HepG2 (cell line): Measurements from ENCODE around the gene SSBP2. TPM values are rescaled to one million over a fixed set of nuclear protein-coding genes. Genes with fewer than 3 reads are reported as not detected.

Experiments
- BCL6 ChIP-seq: IDR thresholded peaks from 2 replicates; pipeline ENCODE4 v1.6.1; 2016; ENCODE audit warnings: missing genetic modification reagents, missing compliant biosample characterization
- CAMTA2 ChIP-seq: sonication (generic); formaldehyde crosslinking; IDR thresholded peaks from 2 replicates; pipeline ENCODE4 v1.4.0; 2020; ENCODE audit warnings: mild to moderate bottlenecking, missing genetic modification reagents, borderline replicate concordance
- CBFB ChIP-seq: sonication (generic); formaldehyde crosslinking; IDR thresholded peaks from 2 replicates; pipeline ENCODE4 v1.4.0; 2020; ENCODE audit warnings: missing genetic modification reagents
- GATA4 ChIP-seq: sonication (generic); IDR thresholded peaks from 2 replicates; pipeline ENCODE4 v1.6.1; 2016; ENCODE audit warnings: antibody characterized with exemption, low read depth, borderline replicate concordance
- GATAD2A ChIP-seq: IDR thresholded peaks from 2 replicates; pipeline ENCODE4 v1.6.1; 2016
- GLI4 ChIP-seq: sonication (generic); formaldehyde crosslinking; IDR thresholded peaks from 2 replicates; pipeline ENCODE4 v1.5.1; 2020; ENCODE audit warnings: missing genetic modification reagents, mild to moderate bottlenecking, moderate library complexity, borderline replicate concordance
- KAT7 ChIP-seq: IDR thresholded peaks from 2 replicates; pipeline ENCODE4 v1.6.1; 2018; ENCODE audit warnings: borderline replicate concordance, missing compliant biosample characterization
- KDM4B ChIP-seq: sonication (generic); formaldehyde crosslinking; IDR thresholded peaks from 2 replicates; pipeline ENCODE4 v1.4.0; 2020; ENCODE audit warnings: missing genetic modification reagents
- NR1H2 ChIP-seq: sonication (generic); formaldehyde crosslinking; IDR thresholded peaks from 2 replicates; pipeline ENCODE4 v1.8.1; 2022; ENCODE audit warnings: low read depth, missing genetic modification reagents, borderline replicate concordance
- PRPF4 ChIP-seq: fragments of 200-400 bp; formaldehyde crosslinking; IDR thresholded peaks from 2 replicates; pipeline ENCODE4 v1.6.1; 2016; ENCODE audit warnings: low read length, low read depth; ENCODE audit not compliant: poor library complexity, severe bottlenecking
- RERE ChIP-seq: IDR thresholded peaks from 2 replicates; pipeline ENCODE4 v1.6.1; 2016; ENCODE audit warnings: low read depth, missing genetic modification reagents, missing compliant biosample characterization
- SALL1 ChIP-seq: sonication (generic); formaldehyde crosslinking; IDR thresholded peaks from 2 replicates; pipeline ENCODE4 v1.8.0; 2022; ENCODE audit warnings: mild to moderate bottlenecking, missing genetic modification reagents
- SMC3 ChIP-seq: IDR thresholded peaks from 2 replicates; pipeline ENCODE4 v1.6.1; 2011; ENCODE audit warnings: low read length, improper control_type of control experiment
- SYNCRIP ChIP-seq: fragments of 200-400 bp; formaldehyde crosslinking; IDR thresholded peaks from 2 replicates; pipeline ENCODE4 v1.6.1; 2018; ENCODE audit warnings: mild to moderate bottlenecking, low read depth, low read length; ENCODE audit not compliant: insufficient read depth
- TOE1 ChIP-seq: sonication (generic); formaldehyde crosslinking; IDR thresholded peaks from 2 replicates; pipeline ENCODE4 v1.4.0; 2020; ENCODE audit warnings: mild to moderate bottlenecking, missing genetic modification reagents
- ZNF136 ChIP-seq: sonication (generic); formaldehyde crosslinking; IDR thresholded peaks from 2 replicates; pipeline ENCODE4 v1.8.1; 2022; ENCODE audit warnings: low read depth, mild to moderate bottlenecking, moderate library complexity, missing genetic modification reagents
- ZNF256 ChIP-seq: sonication (generic); formaldehyde crosslinking; conservative IDR thresholded peaks from 2 replicates; pipeline ENCODE4 v1.4.0; 2020; ENCODE audit warnings: missing genetic modification reagents
- ZNF326 ChIP-seq: sonication (generic); formaldehyde crosslinking; IDR thresholded peaks from 2 replicates; pipeline ENCODE4 v1.4.0; 2020; ENCODE audit warnings: missing genetic modification reagents, borderline replicate concordance
- ZNF615 ChIP-seq: sonication (generic); formaldehyde crosslinking; IDR thresholded peaks from 2 replicates; pipeline ENCODE4 v1.5.0; 2020; ENCODE audit warnings: mild to moderate bottlenecking, missing genetic modification reagents, borderline replicate concordance
- ZSCAN20 ChIP-seq: sonication (generic); formaldehyde crosslinking; IDR thresholded peaks from 2 replicates; pipeline ENCODE4 v1.4.0; 2020; ENCODE audit warnings: missing genetic modification reagents, mild to moderate bottlenecking, borderline replicate concordance
- polyA plus RNA-seq, 8 experiments: library from polyadenylated mRNA; depleted of rRNA in 3 of 8; stranded (reverse) in 7 of 8; unstranded in 1 of 8; fragments of >200 nt; fragmentation: Illumina TruSeq in 4 of 8; extraction: Trizol in 4 of 8; gene quantifications; 2 replicates each; pipeline versions ENCODE4 v1.2.1 to v1.2.3, GENCODE V29; 2011 to 2016; ENCODE audit warnings: low read depth in 4 of 8, missing spikeins in 1 of 8, mixed read lengths in 1 of 8; ENCODE audit not compliant: insufficient read depth in 1 of 8
- total RNA-seq, 5 experiments: library from RNA; depleted of rRNA; stranded (reverse); fragments of >200 nt; fragmentation: Illumina TruSeq; extraction: Trizol; gene quantifications; 2 replicates each; pipeline ENCODE4 v1.2.3, GENCODE V29; 2016; ENCODE audit warnings: low read depth in 1 of 5

SSBP2 gene
- total and polyA plus RNA-seq, 2 of the 13 experiments (the other 11 are each of a cell fraction or from before 2014, with no cell fraction given): 0.16 TPM; not detected in 1

- peak; percentile 82 for TF ChIP-seq RERE (CRISPR knock-in tag)
- TF ChIP-seq ZSCAN20 (CRISPR knock-in tag): no peak
- TF ChIP-seq CAMTA2: no peak
- no peak for TF ChIP-seq NR1H2 (CRISPR knock-in tag)
- peak; percentile 81 for TF ChIP-seq SALL1 (CRISPR knock-in tag)
- TF ChIP-seq PRPF4: no peak
- TF ChIP-seq ZNF136 (CRISPR knock-in tag): no peak; the same call in 1 of the 2 replicates
- no peak for TF ChIP-seq KAT7 (CRISPR knock-in tag)
- peak; percentile 95 for TF ChIP-seq BCL6
- TF ChIP-seq GLI4 (CRISPR knock-in tag): no peak
- TF ChIP-seq KDM4B (CRISPR knock-in tag): no peak
- peak; percentile 63; the same call in 1 of the 2 replicates for TF ChIP-seq GATA4
- peak; percentile 87 for TF ChIP-seq GATAD2A (CRISPR knock-in tag)
- no peak for TF ChIP-seq SMC3
- TF ChIP-seq TOE1 (CRISPR knock-in tag): no peak
- TF ChIP-seq CBFB (CRISPR knock-in tag): no peak
- TF ChIP-seq ZNF256 (CRISPR knock-in tag): no peak
- TF ChIP-seq SYNCRIP: no peak
- no peak for TF ChIP-seq ZNF615 (CRISPR knock-in tag)
- TF ChIP-seq ZNF326 (CRISPR knock-in tag): no peak
Measured at GRCh38 chr5:81371354-81371876, 379.5 kb downstream of the SSBP2 start (continued).
